Epithelial cell of proximal tubule (primary cell): ENCODE data around the gene DENND1A. TPM values are rescaled to one million over a fixed set of nuclear protein-coding genes. Genes with fewer than 3 reads are reported as not detected.

Experiments
- DNase-seq: peaks from one replicate; pipeline ENCODE4 v3.0.0-alpha.2; 2011; ENCODE audit warnings: low read depth
- H3K4me3 ChIP-seq: 2 replicates; pipeline ENCODE4 v1.5.1; 2011; ENCODE audit warnings: low read depth, mild to moderate bottlenecking, low read length
- total RNA-seq: library from RNA; depleted of rRNA; stranded (reverse); fragments of >200 nt; gene quantifications from 2 replicates; pipeline ENCODE4 v1.2.3, GENCODE V29; 2015
- TF ChIP-seq, protein P1 (sequence below): conservative IDR thresholded peaks from 2 replicates; pipeline ENCODE4 v1.5.1; 2012; ENCODE audit warnings: low read depth, mild to moderate bottlenecking, low read length

The DENND1A gene
- total RNA-seq, 1 donor from 2014 or later: 26.6 TPM

GRCh38 chr9:123353041-123353440 lies 576.9 kb downstream of the DENND1A start:
- no peak overlapping the region for H3K4me3 ChIP-seq
- no peak for DNase-seq
- TF ChIP-seq, protein P1, sequence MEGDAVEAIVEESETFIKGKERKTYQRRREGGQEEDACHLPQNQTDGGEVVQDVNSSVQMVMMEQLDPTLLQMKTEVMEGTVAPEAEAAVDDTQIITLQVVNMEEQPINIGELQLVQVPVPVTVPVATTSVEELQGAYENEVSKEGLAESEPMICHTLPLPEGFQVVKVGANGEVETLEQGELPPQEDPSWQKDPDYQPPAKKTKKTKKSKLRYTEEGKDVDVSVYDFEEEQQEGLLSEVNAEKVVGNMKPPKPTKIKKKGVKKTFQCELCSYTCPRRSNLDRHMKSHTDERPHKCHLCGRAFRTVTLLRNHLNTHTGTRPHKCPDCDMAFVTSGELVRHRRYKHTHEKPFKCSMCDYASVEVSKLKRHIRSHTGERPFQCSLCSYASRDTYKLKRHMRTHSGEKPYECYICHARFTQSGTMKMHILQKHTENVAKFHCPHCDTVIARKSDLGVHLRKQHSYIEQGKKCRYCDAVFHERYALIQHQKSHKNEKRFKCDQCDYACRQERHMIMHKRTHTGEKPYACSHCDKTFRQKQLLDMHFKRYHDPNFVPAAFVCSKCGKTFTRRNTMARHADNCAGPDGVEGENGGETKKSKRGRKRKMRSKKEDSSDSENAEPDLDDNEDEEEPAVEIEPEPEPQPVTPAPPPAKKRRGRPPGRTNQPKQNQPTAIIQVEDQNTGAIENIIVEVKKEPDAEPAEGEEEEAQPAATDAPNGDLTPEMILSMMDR: no peak

GRCh38 chr9:123350590-123351310 lies 579.2 kb downstream of the DENND1A start:
- H3K4me3 ChIP-seq: no peak overlapping the region
- DNase-seq: no peak
- TF ChIP-seq, protein P1: no peak

- TF ChIP-seq, protein P1: peak; percentile 99
- no peak overlapping the region for H3K4me3 ChIP-seq
- no peak for DNase-seq
Measured at GRCh38 chr9:123349691-123350480, 580.0 kb downstream of the DENND1A start.

DNA sequence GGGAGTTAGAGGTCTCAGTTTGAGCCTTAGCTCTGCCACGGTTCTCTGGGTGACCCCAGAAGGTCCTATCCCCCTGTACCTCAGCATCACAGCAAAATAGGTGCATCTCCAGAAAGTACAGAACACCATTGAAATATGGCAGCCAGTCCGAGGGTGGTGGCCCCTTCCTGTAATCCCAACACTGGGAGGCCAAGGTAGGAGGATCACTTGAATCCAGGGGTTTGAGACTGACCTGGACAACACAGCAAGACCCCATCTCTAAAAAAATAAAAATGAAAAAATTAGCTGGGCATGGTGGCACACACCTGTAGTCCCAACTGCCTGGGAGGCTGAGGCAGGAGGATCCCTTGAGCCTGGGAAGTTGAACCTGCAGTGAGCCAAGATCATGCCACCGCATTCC lies 580.9 kb downstream of the DENND1A start:
- no peak overlapping the region for H3K4me3 ChIP-seq
- TF ChIP-seq, protein P1: no peak
- no peak for DNase-seq

GRCh38 chr9:123348317-123348992 lies 581.5 kb downstream of the DENND1A start:
- H3K4me3 ChIP-seq: no peak overlapping the region
- TF ChIP-seq, protein P1: no peak
- no peak for DNase-seq

DNA sequence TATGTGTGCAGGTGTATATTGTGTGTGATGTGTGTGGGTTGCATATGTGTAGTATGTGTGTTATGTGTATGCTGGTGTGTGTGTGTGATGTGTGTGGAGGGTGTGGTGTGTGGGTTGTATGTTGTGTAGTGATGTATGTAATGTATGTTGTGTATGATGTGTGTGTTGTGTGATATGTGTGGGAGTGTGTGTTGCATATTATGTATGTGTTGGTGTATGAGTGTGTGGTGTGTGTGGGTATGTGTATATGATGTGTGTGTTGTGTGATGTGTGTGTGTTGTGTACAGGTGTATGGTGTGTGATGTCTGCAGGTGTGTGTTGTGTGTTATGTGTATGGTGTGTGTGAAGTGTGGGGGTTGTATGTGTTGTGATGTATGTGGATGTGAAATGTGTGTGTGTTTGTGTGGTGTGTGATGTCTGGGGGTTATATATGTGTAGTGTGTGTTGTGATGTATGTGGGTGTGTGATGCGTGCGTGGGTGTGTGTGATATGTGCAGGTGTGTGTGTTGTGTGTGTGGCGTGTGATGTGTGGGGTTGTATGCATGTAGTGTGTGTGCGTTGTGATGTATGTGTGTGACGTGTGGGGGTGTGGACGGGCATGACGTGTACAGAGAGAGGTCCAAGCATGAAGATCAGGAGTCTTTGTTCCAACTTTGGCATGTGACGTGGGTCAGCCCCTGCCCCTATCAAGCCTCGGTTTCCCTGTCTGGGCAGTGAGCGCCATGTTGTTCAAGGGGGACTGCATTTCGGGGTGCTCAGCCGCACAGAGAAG lies 582.5 kb downstream of the DENND1A start:
- TF ChIP-seq, protein P1: no peak
- no peak for DNase-seq
- no peak overlapping the region for H3K4me3 ChIP-seq
